Measurements from ENCODE around the gene IL17RD. TPM values are rescaled to one million over a fixed set of nuclear protein-coding genes. Genes with fewer than 3 reads are reported as not detected.

IL17RD gene
- polyA plus RNA-seq, 3 donors, result 50.0 to 55.1 (median 53.1) TPM

Other genes starting within 250 kb of the IL17RD start
- under 1 TPM in 2 of 3 donors, not detected in 1; 0.17 to 0.31 TPM for gene SPATA12, start 104.7 kb downstream of the IL17RD start, polyA plus RNA-seq (ENCODE audit: insufficient read length in 3 of 3)
- 1 to 10 TPM; 2.6 to 3.6 (median 2.9) TPM for gene HESX1, start 34.6 kb upstream of the IL17RD start, polyA plus RNA-seq (ENCODE audit: insufficient read length in 3 of 3)
- gene APPL1, start 62.4 kb upstream of the IL17RD start, polyA plus RNA-seq (ENCODE audit: insufficient read length in 3 of 3), result 10 to 100 TPM; 37.8 to 47.4 (median 41.0) TPM
- gene ASB14, start 127.3 kb upstream of the IL17RD start, polyA plus RNA-seq (ENCODE audit: insufficient read length in 3 of 3), result 1 to 10 TPM in 1 of 3 donors, under 1 TPM in 2; 0.56 to 1.6 (median 0.97) TPM